GM18868 (cell line): ENCODE results near the gene TH.
"Not testable (repeated sequence)": the region's sequence is repeated elsewhere in the genome, so short reads cannot be mapped to it uniquely, and the experiment has no call there.

ENCODE experiments used
- ATAC-seq: cut with Tn5 transposase; IDR thresholded peaks from one replicate; pipeline ENCODE4 v1.9.1; 2021; ENCODE audit warnings: mild to moderate bottlenecking, moderate library complexity; ENCODE audit not compliant: unreplicated experiment

TH gene

DNA sequence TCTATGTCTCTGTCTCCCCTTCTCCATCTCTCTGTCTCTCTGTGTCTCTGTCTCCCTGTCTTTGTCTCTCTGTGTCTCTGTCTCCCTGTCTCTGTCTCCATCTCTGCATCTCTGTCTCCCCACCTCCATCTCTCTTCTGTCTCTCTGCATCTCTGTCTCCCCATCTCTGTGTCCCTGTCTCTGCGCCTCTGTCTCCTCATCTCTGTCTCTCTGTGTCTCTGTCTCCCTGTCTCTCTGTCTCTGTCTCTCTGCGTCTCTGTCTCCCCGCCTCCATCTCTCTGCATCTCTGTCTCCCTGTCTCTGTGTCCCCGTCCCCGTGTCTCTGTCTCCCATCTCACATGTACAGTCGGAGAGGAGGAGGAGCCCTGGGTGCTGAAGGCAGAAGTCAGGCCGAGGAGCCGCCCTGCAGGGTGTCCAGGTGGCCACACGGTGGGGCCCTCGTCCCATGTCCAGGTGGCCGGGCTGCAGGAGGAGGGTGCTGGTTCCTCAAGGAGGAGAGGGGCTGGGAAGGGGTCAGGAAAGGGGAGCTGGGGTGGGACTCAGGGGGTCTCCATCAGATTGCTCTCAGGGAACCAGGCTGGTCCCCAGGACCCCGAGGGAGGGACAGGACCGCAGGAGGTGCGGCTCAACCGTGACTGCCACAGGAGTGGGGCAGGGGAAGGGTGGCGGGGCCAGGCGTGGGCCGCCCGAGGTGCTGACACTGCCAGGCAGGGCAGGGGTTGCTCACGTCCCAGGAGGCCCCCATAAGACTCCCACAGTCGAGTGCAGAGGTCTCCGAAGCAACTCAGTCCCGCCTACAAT lies 25.6 kb upstream of the TH start:
- no peak for ATAC-seq

- no peak for ATAC-seq
Measured at GRCh38 chr11:2195756-2196088, 24.1 kb upstream of the TH start.

- ATAC-seq = no peak
Measured at GRCh38 chr11:2194877-2195755, 23.5 kb upstream of the TH start.

GRCh38 chr11:2193888-2194595 lies 22.4 kb upstream of the TH start:
- ATAC-seq = not testable (repeated sequence)

DNA sequence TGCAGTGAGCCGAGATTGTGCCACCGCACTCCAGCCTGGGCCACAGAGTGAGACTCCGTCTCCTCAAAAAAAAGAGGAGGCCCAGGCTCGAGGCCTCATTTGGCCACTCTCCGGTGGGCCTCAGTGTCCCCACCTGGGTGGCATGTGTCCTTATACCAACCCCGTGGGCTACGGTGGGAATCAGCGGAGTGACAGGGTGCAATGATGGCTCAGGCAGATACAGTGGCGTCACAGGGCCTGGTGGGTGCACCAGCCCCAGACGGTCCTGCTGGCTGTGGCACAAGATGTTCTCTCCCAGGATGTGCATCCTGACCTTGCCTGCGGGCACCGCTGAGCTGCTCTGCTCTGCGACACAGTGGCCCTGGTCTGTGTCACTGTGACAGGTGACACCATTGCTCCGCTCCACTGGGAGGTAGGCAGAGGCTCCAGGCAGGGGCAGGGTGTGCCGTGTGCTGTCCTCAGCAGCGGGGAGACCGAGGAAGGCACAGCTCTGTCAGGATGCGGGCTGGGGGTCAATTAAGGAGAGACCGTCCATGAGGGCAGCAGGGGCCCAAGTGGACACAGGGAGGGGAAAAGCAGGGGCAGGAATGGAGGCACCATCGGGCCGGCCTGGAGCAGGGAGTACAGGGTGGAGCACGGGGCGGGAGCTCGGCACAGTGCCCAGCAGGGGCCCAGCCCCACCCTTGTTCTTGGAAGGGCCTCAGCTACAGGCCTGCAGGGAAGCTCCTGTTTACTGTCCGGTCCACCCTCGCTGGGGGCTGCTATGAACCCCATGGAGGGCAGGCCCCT lies 21.7 kb upstream of the TH start:
- no peak for ATAC-seq

- no peak for ATAC-seq
Measured at GRCh38 chr11:2192435-2192834, 20.8 kb upstream of the TH start.

GRCh38 chr11:2191883-2192282 lies 20.3 kb upstream of the TH start:
- ATAC-seq = no peak

GRCh38 chr11:2190657-2191471 lies 19.2 kb upstream of the TH start:
- no peak for ATAC-seq

DNA sequence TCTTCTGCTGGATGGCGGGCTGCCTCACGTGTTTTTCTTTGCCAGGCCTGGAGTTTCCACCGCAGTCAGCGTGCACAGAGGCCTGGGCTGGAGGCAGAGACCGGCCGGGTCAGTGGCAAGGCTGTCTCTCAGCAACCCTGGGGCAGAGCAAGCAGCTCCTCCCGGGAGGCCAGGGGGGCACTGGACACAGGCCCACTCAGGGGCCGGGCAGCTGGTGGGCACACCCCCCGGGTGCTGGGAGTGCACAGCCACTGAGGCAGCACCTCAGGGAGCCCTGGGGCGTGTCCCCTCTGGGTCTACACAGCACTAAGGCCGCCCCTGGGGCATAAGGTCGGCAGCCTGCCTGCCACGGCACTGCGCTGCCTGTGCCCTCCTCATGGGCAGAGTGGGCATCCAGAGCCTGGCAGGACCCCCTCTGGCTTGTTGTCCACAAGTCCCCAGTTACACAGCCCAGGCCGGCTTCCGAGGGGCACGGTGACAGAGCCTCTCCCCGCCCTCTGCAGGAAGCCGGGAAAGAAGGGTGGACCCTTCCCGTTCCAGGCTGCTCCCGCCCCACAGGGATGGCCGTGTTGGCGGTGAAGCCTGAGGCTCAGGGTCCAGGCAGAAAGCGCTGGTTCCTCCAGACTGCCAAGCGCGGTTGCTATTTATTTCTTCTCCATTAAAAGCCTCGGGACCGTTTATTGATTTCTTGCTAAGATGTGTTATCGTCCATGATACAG lies 18.5 kb upstream of the TH start:
- ATAC-seq = no peak

- ATAC-seq = no peak
Measured at GRCh38 chr11:2188745-2189144, 17.1 kb upstream of the TH start.

DNA sequence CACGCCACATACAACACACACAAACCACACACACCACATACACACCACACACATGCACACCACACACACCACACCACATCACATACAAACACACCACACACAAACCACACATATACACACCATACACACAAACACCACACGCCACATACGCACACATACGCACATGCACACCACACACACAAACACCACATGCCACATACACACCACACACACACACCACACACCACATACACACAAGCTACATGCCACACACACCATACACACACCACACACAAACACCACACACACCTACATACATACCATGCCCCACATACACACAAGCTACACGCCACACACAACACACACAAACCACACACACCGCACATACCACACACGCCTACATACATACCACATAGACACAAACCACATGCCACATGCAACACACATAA lies 15.7 kb upstream of the TH start:
- no peak for ATAC-seq

DNA sequence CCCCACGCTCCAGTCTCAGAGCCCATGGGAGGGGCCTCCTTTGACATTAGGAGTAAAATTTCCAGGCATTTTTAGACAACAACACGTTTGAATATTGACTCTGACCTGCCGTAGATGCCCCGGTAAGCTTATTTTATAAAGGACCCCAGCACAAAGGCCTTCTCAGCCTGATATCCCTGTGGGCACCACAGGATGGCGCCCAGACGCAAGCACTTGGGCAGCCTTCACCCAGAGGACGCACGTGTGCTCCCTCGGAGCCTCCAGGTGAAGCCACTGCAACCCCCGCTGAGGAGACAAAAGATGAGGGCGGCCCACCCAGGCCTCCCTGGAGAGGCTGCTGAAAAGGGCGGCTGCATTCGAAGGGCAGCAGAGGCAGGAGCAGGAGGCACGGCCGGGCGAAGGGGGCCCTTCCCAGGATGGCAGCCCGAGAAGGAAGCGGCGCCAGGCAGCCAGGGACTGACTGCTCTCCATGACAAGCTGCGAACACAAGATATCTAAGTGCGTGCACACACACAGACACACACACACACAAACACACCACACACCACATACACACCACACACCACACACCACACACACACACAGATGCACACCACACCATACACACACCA lies 15.2 kb upstream of the TH start:
- no peak for ATAC-seq

GRCh38 chr11:2185324-2186085 lies 13.9 kb upstream of the TH start:
- no peak for ATAC-seq

- no peak for ATAC-seq
Measured at GRCh38 chr11:2182692-2183474, 11.3 kb upstream of the TH start.

- ATAC-seq = no peak
Measured at GRCh38 chr11:2182075-2182474, 10.5 kb upstream of the TH start.

GRCh38 chr11:2180789-2181370 lies 9.3 kb upstream of the TH start:
- ATAC-seq = no peak

- ATAC-seq = no peak
Measured at GRCh38 chr11:2180347-2180746, 8.7 kb upstream of the TH start.
